ENCODE data around the gene PTPRM. TPM values are rescaled to one million over a fixed set of nuclear protein-coding genes. Genes with fewer than 3 reads are reported as not detected.

Gene PTPRM
- polyA plus RNA-seq, 2 of the 4 experiments (the other 2 are of a cell fraction): 44.5 to 199 TPM

DNA sequence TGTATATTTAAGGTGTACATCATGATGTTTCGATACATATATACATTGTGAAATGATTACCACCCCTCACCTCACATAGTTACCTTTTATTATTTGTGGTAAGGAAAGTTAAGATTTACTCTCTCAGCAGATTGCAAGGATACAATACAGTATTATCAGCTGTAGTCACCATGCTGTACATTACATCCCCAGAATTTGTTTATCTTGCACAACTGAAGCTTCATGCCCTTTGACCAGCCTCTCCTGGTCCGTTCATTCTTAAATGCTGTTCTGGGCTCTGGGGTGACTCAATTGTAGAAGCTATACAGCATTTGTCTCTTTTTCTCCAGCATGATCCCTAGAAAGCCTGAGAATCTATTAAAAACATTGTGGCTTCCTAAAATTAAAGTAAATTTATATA is 90.8 kb downstream of the PTPRM start:
- WGBS (ENCODE audit: missing lambda C conversion rate): 63% methylated on average over 2 of the region's 2 CpGs
- FAIRE-seq (no peak), ATAC-seq (no peak), DNase-seq (ENCODE audit: low read depth in 1 of 2, low spot score in 1 of 2) (no peak)
- no peak overlapping the region; a peak in 1 of 6 replicates for H3K27ac ChIP-seq
- H3K4me1 ChIP-seq: peaks cover 25% of the 10 kb centered on the region
- POLR2A ChIA-PET: no interaction called here
- TF ChIP-seq, protein P1, sequence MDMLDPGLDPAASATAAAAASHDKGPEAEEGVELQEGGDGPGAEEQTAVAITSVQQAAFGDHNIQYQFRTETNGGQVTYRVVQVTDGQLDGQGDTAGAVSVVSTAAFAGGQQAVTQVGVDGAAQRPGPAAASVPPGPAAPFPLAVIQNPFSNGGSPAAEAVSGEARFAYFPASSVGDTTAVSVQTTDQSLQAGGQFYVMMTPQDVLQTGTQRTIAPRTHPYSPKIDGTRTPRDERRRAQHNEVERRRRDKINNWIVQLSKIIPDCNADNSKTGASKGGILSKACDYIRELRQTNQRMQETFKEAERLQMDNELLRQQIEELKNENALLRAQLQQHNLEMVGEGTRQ (IDR thresholded peaks at IDR 0.05): no peak
- TF ChIP-seq MAFK (IDR thresholded peaks at IDR 0.05; ENCODE audit: partially characterized antibody): peak; percentile 7
- CTCF ChIA-PET: no interaction called here
- no peak overlapping the region for H3K4me3 ChIP-seq
- no peaks in the 10 kb centered on the region; the same call in 2 of the 3 replicates for H3K9me3 ChIP-seq
- peak overlapping the region; percentile 41; the same call in 2 of the 3 replicates for H3K4me2 ChIP-seq

DNA sequence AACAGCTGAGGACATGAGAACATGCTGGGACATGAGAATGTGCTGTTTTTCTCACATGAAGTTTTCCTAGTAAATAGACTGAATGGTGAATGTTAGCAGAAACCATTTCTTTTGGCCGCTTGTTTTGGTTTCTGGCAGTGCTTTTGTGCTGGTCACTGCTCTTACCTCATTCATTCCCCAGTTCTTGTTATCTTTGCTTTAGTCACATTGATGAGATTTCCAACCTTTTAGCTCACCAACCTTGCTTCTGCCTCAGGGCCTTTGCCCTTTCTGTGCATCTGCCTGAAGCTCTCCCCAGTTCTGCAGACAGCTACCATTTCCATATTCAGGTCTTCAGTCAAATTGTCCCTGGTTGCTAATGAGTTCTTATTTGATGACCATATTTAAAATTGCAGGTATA is 91.6 kb downstream of the PTPRM start:
- ATAC-seq: no peak
- H3K4me3 ChIP-seq: no peak overlapping the region
- no peak for TF ChIP-seq EHMT2 (IDR thresholded peaks at IDR 0.05; ENCODE audit: low read depth)
- TF ChIP-seq NR3C1 (IDR thresholded peaks at IDR 0.05): no peak
- no peak for TF ChIP-seq FOSB (CRISPR knock-in tag; IDR thresholded peaks at IDR 0.05)
- TF ChIP-seq HEYL (CRISPR knock-in tag; IDR thresholded peaks at IDR 0.05): no peak
- TF ChIP-seq RCOR1 (IDR thresholded peaks at IDR 0.05; ENCODE audit: low read depth, low read length): no peak
- TF ChIP-seq, protein P2, sequence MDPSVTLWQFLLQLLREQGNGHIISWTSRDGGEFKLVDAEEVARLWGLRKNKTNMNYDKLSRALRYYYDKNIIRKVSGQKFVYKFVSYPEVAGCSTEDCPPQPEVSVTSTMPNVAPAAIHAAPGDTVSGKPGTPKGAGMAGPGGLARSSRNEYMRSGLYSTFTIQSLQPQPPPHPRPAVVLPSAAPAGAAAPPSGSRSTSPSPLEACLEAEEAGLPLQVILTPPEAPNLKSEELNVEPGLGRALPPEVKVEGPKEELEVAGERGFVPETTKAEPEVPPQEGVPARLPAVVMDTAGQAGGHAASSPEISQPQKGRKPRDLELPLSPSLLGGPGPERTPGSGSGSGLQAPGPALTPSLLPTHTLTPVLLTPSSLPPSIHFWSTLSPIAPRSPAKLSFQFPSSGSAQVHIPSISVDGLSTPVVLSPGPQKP (IDR thresholded peaks at IDR 0.05; ENCODE audit: low read depth, low read length): no peak
- no peak for FAIRE-seq
- DNase-seq (ENCODE audit: low read depth in 1 of 2, low spot score in 1 of 2): no peak
- H3K4me2 ChIP-seq: peak overlapping the region; percentile 41; the same call in 1 of the 3 replicates
- peak overlapping the region; percentile 13 to 19; a peak in 2 of 6 replicates for H3K27ac ChIP-seq
- 96% methylated on average over 1 of the region's 1 CpG for WGBS (ENCODE audit: missing lambda C conversion rate)
- POLR2A ChIA-PET: no interaction called here
- peaks cover 25% of the 10 kb centered on the region for H3K4me1 ChIP-seq
- no peaks in the 10 kb centered on the region; the same call in 2 of the 3 replicates for H3K9me3 ChIP-seq
- CTCF ChIA-PET: no interaction called here

DNA sequence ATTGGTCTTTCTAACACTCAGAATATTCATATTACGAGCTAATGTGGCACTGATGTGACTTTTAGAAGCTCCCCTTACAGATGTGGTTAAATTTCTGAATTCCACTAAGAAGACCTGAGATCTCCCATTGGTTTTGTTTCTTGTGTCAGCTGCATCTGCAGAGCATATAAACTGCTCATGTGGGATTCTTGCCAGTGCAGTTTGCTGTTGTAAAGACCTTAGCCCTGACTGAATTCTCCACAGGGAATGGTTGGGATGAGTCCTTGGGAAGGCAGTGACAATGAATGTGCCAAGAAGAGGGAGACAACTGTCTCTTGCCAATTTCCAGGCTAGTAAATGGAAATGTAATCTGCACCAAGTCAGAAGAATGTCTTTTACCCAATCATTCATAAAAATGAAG is 94.1 kb downstream of the PTPRM start:
- Histone ChIP-seq H3K9me3 (no peaks in the 10 kb centered on the region), H3K4me2 (no peak overlapping the region), H3K4me1 (peaks cover 25% of the 10 kb centered on the region), H3K27ac (no peak overlapping the region), H3K4me3 (no peak overlapping the region)
- TF ChIP-seq MAFK (IDR thresholded peaks at IDR 0.05; ENCODE audit: partially characterized antibody) (no peak), EP300 (IDR thresholded peaks at IDR 0.05) (no peak), POLR2AphosphoS2 (conservative IDR thresholded peaks at IDR 0.05; ENCODE audit: low read length) (no peak), TP53 (CRISPR knock-in tag; IDR thresholded peaks at IDR 0.05) (no peak), CBX2 (IDR thresholded peaks at IDR 0.05; ENCODE audit: borderline replicate concordance, low read depth) (no peak), HEYL (CRISPR knock-in tag; IDR thresholded peaks at IDR 0.05) (no peak), HOXB5 (CRISPR knock-in tag; IDR thresholded peaks at IDR 0.05) (no peak), CEBPB (IDR thresholded peaks at IDR 0.05) (no peak)
- TF ChIP-seq, protein P3, sequence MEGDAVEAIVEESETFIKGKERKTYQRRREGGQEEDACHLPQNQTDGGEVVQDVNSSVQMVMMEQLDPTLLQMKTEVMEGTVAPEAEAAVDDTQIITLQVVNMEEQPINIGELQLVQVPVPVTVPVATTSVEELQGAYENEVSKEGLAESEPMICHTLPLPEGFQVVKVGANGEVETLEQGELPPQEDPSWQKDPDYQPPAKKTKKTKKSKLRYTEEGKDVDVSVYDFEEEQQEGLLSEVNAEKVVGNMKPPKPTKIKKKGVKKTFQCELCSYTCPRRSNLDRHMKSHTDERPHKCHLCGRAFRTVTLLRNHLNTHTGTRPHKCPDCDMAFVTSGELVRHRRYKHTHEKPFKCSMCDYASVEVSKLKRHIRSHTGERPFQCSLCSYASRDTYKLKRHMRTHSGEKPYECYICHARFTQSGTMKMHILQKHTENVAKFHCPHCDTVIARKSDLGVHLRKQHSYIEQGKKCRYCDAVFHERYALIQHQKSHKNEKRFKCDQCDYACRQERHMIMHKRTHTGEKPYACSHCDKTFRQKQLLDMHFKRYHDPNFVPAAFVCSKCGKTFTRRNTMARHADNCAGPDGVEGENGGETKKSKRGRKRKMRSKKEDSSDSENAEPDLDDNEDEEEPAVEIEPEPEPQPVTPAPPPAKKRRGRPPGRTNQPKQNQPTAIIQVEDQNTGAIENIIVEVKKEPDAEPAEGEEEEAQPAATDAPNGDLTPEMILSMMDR (IDR thresholded peaks at IDR 0.05): no peak
- TF ChIP-seq, protein P4, sequence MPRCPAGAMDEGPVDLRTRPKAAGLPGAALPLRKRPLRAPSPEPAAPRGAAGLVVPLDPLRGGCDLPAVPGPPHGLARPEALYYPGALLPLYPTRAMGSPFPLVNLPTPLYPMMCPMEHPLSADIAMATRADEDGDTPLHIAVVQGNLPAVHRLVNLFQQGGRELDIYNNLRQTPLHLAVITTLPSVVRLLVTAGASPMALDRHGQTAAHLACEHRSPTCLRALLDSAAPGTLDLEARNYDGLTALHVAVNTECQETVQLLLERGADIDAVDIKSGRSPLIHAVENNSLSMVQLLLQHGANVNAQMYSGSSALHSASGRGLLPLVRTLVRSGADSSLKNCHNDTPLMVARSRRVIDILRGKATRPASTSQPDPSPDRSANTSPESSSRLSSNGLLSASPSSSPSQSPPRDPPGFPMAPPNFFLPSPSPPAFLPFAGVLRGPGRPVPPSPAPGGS (IDR thresholded peaks at IDR 0.05): no peak
- 91% methylated on average over 1 of the region's 1 CpG for WGBS (ENCODE audit: missing lambda C conversion rate)
- FAIRE-seq: no peak
- ChIA-PET POLR2A (no interaction called here), CTCF (no interaction called here)
- no peak for DNase-seq (ENCODE audit: low read depth in 1 of 2, low spot score in 1 of 2)
- ATAC-seq: no peak
